Measurements from ENCODE around the gene LDB1.
A peak's percentile ranks its signal among the peaks of the same experiment; 100 is the strongest.

The LDB1 gene

GRCh38 chr10:102134416-102134815 is 14.2 kb upstream of the LDB1 start:
- no peak for DNase-seq

- peak; percentile 10 for DNase-seq
Observed at GRCh38 chr10:102133373-102134195, 13.4 kb upstream of the LDB1 start.

GRCh38 chr10:102132563-102133372 is 12.6 kb upstream of the LDB1 start, which contains the start of gene PPRC1:
TSS of gene PPRC1 (plus strand) at chr10:102133040. CDS start at chr10:102133069, 29 bp downstream.
- DNase-seq = peak; percentile 92

DNA sequence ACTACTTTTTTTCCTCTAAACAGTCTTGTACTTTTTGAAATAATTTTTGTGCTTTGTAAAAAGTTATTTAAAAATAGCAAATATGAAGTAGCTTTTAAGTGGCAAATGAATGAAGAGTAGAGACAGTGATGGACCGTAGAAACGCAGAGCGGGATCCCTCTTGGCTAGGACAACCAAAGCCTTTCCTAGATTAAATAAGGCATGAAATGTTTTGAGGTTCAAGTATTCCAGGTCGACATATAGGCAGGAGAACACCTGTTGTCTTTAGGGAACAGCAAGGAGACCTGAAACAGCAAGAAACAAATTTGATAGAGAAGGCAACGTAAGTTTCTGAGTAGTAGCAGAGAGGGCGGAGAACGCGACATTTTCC is 12.0 kb upstream of the LDB1 start:
- no peak for DNase-seq

GRCh38 chr10:102131286-102132170 is 11.4 kb upstream of the LDB1 start:
- DNase-seq = no peak

DNA sequence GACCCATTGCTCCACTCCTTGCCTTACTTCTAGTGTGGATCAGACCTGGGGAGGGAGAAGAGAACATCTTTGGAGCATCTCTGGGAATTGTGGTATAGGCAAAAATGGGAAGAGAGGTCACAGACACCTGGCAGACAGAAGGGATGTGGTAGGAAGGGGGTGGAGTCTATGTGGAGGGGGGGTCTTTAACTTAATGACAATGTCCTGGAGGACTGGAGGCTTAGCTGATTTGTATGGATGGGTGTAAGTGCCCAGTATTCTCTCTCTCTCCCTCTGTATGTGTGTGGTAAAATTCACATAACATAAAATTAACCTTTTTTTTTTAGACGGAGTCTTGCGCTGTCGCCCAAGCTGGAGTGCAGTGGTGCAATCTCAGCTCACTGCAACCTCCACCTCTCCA is 3.1 kb upstream of the LDB1 start:
- no peak for DNase-seq

- DNase-seq = no peak
Observed at GRCh38 chr10:102122450-102122849, 2.3 kb upstream of the LDB1 start.

DNA sequence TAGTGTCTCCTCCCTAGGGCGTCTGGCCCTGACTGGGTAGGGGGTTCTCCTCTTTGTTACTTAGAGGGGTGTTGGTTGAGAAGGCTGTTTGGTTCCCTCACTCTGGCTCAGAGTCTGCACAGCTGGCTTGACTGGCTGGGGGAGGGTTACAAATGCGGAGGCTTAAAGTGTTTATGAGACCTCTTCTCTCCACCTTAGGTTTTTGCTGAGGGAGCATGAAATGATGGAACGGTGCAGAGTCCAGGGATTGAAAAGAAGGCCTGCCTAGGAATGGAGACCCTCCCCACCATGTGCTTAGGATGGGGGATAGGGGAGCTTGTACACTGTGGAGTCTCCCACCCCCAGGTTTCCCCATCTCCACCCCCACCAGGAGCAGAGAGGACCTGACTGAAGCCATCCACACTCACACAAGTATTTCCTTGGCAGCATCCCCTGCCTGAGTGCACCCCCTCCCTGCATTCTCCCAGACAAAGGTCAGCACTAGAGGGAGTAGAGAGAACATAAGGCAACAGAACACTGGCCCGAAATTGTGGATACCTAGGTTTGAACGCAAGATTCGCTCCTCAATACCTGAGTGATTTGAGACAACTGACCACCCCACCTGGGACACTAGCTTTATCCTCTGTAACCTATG is 1.7 kb upstream of the LDB1 start:
- DNase-seq = no peak

DNA sequence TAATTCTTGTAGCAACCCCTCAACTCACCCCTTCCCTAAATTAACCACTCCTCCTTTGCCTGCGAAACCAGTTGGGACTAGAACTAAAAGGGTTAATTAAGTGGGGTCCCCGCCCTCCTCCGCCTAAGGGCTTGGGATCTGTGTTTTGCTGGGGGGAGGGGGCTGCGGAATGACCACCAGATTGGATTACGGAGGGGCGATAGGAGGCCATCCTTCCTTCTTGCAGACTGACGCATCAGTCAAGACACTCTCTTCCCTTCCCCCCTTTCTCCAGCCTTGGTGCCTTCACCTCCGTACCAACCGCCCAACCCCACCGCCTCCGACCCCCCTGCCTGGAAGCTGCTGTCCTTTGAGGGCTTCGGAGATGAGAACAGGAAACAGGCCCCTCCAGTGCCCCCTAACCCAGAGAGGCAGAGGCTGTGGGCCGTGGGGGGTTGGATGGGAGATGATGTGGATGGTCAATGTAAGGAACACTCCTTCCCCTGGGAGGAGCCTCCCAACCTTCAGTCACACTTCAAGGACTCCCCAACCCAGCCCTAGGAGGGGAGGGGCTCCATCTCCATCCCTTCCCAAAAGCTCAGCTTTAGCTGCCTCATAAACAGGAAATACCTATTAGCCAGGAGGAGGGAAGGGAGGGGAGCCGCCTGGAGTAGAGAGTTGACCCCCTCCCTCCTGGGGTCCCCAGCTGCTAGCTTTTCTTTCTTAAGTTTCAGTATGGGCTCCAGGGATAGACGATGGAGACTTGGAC is 997 bp upstream of the LDB1 start:
- DNase-seq = no peak

DNA sequence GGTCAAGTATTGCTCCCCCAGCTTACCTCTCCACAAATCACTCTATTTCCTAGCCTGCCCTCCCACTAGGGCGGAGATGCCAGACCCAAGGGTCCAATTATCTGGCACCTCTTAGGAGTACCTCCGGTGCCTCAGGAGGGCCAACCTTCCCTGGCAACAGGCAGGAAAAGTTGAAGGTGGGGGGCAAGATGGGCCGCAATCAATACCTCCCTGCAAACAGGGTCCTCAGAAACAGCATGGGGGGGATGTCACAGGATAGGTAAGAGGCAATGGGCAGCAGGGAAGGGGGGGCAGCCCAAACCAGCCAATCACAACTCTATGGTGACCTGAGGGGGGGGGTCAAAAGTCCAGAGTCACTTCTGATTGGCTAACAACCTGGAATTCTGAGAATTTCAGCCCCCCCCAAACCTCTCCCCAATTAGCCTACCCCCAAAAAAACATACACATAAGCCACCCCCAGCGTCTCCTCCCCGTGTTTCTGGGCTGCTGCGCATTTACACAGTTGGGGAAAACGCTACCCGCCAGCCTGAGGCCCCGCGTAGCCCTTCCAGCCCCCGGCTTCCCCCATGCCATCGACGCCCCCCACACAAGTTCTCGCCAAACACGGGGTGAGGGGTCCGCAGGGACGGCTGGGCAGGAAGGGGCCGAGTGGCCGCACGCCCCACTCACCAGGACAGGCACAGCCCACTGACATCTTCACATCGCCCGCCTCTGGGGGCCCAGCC is 589 bp downstream of the LDB1 start:
- DNase-seq = no peak

GRCh38 chr10:102118867-102119266 is 1.3 kb downstream of the LDB1 start:
- no peak for DNase-seq

- peak; percentile 51 for DNase-seq
Observed at GRCh38 chr10:102117391-102118159, 2.6 kb downstream of the LDB1 start.

DNA sequence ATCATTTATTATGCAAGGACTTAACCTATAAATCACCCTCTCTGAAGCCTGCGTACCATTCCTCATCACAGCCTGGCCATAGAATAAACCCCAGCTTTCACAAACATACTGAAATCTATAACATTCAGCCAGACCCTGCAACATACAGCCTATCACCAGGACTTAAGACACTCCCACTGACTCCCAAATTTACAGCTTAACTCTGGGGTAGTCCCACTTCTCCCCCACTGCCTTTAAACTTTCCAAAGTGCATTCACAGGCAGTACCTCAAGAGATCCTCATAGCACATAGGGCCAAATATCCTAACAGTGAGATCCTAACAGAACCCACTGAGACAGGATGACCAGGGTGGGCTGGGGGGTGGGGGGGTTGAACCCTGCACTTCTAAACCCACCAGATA is 3.5 kb downstream of the LDB1 start:
- no peak for DNase-seq

DNA sequence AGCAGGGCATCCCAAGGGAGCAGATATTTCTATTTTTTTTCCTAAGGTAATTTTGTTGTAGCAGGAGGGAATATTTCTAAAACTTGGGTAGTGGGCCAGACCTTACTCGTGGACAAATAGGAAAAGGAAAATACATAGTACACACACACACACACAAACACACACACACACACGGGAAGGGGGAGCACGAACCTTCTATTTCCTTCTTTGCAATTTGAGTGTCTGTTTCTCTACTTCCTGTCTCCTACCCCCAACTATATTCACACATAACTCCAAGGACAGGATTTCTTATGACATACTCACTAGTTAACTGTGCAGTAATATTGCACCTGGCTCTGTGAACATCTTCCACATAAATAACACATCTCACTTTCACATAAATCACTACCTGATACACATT is 4.4 kb downstream of the LDB1 start:
- DNase-seq = no peak

GRCh38 chr10:102114861-102115618 is 5.1 kb downstream of the LDB1 start:
- peak; percentile 51 for DNase-seq

DNA sequence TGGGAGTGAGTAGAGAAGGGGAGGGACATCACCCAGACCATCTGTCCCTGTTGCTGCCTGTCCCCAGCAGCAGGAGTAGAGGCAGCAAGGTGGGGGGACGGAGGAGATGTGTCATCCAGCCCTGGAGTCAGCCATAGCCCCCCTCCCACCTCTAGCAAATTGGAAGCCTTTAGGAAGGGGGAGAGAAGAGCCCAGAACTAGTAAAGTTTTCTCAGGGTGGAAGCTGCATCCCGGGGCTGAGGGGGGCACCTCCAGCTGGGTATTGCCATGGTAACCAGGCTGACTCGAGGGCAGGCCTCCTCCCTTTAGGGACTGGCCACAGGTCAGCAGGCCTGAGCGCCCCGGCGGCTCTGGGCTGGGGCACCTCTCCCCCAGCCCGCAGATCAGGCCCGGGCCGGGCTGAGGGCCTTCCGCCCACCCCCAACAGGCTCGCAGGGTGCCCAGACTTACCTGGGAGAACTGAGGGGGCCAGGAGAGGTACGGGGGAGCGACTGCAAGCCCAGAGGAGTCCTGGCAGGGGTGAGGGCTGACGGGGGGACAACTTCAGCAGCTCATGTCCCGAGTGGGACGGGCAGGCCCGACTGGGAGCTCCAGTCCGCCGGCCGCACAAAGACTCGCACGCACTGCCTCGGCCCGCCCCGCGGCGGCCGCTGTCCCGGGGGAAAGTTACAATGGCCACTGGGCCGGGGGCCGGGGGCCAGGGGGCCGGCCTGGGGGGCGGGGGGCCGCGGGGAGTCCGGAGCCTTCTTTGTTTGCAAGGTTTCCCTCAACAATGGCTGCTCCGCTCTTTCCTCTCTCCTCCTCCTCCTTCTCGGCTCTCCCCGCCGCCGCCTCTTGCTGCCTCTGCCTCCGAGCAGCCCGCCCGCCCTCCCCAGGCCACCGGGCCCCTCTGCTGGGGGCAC is 6.0 kb downstream of the LDB1 start:
- DNase-seq = no peak

GRCh38 chr10:102113261-102113955 is 6.8 kb downstream of the LDB1 start:
- DNase-seq = no peak
